Loucy (cell line): ENCODE measurements around the gene UMODL1.

Experiments used
- CTCF ChIP-seq: fragments of 200-600 bp; sonication (generic); conservative IDR thresholded peaks from 2 replicates; pipeline ENCODE4 v1.5.1; 2014; ENCODE audit warnings: mild to moderate bottlenecking, antibody characterized with exemption, low read length
- EZH2phosphoT487 ChIP-seq: fragments of 200-600 bp; IDR thresholded peaks from 2 replicates; pipeline ENCODE4 v1.6.1; 2018; ENCODE audit warnings: antibody characterized with exemption, mild to moderate bottlenecking, moderate library complexity, borderline replicate concordance

- no peak for TF ChIP-seq CTCF
- TF ChIP-seq EZH2phosphoT487: no peak
These were observed 31.2 kb upstream of the UMODL1 start for GRCh38 chr21:42039911-42040351.
